CD4-positive, alpha-beta T cell treated with Interleukin-2 at 100 ng/mL for 4 hours (primary cell): Measurements from ENCODE around the gene MAL.
"Not testable (repeated sequence)": the region's sequence is repeated elsewhere in the genome, so short reads cannot be mapped to it uniquely, and the experiment has no call there.

Experiments
- DNase-seq: peaks from one replicate; pipeline ENCODE4 v3.0.0-alpha.2; 2020; ENCODE audit warnings: low spot score

Gene MAL

DNA sequence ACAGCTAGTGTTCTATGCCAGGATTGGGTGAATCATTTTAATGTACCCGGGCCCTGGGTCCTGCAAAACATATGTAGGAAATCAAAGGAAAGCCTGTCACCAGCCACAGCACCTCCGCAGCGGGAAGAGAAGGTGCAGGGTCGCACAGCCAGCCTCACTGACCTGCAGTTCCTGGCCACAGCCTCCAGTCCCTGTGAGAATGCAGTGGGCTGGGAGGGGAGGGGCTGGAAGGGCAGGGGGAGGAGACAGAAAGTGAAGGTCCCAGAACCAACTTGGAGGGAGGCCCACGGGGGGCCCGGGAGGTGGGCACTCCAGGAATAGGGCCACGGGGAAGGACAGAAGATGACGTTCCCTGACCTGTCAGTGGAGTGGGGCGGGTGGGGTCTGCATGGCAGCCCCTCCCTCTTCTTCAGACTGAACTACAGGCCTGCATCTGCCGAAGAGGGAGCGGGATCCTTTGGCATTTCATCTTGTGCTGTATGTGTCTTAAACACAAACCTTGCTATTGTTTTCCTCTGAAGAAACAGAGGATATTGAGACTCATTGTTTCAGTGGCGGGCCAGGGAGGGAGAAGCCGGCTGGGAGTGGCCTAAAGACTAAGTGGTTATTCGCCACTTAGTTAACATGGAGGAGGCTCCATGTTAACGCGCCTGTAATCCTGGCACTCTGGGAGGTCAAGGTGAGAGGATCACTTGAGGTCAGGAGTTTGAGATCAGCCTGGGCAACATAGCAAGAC lies 7.5 kb downstream of the MAL start:
- no peak for DNase-seq

DNA sequence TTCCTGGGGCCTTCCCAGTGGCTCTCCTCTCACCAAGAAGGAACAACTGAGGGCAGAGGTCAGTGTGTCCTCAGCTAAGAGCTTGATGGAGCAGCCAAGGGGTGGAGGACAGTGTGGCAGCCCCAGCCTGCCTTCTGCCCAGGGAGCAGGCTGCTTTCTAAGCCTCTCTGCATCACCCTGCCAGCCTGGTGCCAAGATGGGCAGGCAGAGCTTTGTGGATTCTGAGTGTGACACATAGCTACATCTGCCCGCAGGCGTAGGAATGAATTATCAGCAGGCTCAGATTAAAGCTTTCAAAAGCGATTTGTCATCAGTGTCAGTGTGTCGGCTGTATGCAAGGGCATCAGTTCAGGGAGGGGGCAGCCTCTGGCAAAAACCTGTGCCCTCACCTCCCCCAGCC lies 8.7 kb downstream of the MAL start:
- no peak for DNase-seq

DNA sequence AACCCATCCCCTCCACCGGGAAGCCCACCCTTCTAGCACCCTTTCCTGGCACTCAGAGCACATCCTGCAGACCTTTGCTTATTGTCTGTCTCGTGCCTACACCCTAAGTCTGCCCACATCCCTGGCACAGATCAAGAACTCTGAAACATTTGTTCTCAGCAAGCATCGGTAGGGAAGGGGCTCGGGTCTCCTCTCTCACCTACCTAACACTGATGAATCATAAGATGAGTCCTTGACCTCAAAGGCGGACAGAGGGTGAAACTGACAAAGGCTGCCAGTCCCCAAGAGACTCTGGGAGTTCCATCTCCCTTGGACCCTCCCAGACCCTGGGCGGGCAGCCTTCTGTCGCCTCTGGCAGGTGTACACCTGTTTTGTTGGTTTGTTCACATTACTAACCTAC lies 9.3 kb downstream of the MAL start:
- DNase-seq: no peak

DNA sequence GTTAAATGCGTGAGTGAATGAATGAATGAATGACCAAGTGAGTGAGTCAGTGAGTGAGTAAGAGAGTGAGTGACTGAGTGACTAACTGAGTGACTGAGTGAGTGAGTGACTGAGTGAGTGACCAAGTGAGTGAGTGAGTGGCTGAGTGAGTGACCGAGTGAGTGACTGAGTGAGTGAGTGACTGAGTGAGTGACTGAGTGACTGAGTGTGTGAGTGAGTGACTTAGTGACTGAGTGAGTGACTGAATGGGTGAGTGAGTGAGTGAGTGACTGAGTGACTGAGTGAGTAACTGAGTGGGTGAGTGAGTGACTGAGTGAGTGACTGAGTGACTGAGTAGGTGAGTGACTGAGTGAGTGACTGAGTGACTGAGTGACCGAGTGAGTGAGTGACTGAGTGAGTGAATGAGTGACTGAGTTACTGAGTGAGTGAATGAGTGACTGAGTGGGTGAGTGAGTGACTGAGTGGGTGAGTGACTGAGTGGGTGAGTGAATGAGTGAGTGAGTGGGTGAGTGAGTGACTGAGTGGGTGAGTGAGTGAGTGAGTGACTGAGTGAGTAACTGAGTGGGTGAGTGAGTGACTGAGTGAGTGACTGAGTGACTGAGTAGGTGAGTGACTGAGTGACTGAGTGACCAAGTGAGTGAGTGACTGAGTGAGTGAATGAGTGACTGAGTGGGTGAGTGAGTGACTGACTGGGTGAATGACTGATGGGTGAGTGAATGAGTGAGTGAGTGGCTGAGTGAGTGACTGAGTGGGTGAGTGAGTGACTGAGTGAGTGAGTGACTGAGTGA lies 11.3 kb downstream of the MAL start:
- no peak for DNase-seq

DNA sequence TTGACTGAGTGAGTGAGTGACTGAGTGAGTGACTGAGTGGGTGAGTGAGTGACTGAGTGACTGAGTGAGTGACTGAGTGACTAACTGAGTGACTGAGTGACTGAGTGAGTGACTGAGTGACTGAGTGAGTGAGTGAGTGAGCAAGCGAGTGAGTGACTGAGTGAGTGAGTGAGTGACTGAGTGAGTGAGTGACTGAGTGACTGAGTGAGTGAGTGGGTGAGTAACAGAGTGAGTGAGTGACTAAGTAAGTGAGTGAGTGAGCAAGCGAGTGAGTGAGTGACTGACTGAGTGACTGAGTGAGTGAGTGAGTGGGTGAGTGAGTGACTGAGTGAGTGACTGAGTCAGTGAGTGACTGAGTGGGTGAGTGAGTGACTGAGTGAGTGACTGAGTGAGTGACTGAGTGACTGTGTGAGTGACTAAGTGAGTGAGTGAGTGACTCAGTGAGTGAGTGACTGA lies 11.9 kb downstream of the MAL start:
- DNase-seq: no peak

DNA sequence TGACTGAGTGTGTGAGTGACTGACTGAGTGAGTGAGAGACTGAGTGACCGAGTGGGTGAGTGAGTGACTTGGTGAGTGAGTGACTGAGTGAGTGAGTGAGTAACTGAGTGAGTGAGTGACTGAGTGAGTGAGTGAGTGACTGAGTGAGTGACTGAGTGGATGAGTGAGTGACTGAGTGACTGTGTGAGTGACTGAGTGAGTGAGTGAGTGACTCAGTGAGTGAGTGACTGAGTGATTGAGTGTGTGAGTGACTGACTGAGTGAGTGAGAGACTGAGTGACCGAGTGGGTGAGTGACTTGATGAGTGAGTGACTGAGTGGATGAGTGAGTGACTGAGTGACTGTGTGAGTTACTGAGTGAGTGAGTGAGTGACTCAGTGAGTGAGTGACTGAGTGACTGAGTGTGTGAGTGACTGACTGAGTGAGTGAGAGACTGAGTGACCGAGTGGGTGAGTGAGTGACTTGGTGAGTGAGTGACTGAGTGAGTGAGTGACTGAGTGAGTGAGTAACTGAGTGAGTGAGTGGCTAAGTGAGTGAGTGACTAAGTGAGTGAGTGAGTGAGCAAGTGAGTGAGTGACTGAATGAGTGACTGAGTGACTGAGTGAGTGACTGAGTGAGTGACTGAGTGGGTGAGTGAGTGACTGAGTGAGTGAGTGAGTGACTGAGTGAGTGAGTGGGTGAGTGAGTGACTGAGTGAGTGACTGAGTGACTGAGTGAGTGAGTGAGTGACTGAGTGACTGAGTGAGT lies 12.5 kb downstream of the MAL start:
- not testable (repeated sequence) for DNase-seq

DNA sequence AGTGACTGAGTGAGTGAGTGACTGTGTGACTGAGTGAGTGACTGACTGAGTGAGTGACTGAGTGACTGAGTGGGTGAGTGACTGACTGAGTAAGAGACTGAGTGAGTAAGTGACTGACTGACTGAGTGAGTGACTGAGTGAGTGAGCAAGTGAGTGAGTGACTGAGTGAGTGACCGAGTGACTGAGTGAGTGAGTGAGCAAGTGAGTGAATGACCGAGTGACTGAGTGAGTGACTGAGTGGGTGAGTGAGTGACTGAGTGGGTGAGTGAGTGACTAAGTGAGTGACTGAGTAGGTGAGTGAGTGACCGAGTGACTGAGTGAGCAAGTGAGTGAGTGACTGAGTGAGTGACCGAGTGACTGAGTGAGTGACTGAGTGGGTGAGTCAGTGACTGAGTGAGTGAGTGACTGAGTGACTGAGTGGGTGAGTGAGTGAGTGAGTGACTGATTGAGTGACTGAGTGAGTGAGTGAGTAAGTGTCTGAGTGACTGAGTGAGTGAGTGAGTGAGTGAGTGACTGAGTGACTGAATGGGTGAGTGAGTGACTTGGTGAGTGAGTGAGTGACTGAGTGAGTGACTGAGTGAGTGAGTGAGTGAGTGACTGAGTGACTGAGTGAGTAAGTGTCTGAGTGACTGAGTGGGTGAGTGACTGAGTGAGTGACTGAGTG lies 13.3 kb downstream of the MAL start:
- no peak for DNase-seq

DNA sequence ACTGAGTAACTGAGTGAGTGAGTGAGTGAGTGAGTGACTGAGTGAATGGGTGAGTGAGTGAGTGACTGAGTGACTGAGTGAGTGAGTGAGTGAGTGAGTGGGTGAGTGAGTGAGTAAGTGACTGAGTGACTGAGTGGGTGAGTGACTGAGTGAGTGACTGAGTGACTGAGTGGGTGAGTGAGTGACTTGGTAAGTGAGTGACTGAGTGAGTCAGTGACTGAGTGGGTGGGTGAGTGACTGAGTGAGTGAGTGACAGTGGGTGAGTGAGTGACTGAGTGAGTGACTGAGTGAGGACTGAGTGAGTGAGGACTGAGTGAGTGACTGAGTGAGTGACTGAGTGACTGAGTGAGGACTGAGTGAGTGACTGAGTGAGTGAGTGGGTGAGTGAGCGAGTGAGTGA lies 13.9 kb downstream of the MAL start:
- no peak for DNase-seq

DNA sequence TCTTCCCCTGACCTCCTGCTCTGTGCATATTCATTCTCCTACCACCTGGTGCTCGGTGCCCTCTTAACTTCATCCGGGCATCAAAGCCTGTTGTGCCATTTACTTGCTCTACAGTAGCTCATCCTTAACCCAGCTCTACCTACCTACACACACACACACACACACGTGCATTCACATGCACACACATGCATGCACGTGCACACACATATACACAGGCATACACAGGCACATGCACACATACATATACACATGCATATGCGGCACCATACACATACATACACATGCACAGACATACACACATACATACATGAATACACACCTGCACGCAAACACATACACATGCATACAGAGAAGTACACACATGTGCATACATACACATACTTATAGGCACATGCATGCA lies 14.5 kb downstream of the MAL start:
- DNase-seq: no peak

DNA sequence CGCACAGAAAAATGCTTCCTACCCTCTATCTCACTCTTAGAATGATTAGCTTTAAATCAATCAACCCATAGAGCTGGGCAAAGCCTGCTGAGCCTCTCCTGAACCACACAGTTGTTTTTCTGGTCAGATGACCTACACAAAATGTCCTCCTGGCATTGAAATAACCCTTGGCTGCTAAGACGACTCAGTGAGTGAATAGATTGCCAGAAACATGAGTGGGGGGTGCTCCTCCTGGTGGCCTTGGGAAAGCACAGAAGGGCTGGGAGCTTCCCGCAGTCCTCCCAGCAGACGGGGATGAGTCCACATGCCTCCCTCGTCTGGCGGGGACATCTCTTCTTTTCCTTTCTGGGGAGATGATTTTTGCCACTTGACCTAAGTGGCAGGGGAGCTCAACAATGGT lies 14.9 kb downstream of the MAL start:
- no peak for DNase-seq

DNA sequence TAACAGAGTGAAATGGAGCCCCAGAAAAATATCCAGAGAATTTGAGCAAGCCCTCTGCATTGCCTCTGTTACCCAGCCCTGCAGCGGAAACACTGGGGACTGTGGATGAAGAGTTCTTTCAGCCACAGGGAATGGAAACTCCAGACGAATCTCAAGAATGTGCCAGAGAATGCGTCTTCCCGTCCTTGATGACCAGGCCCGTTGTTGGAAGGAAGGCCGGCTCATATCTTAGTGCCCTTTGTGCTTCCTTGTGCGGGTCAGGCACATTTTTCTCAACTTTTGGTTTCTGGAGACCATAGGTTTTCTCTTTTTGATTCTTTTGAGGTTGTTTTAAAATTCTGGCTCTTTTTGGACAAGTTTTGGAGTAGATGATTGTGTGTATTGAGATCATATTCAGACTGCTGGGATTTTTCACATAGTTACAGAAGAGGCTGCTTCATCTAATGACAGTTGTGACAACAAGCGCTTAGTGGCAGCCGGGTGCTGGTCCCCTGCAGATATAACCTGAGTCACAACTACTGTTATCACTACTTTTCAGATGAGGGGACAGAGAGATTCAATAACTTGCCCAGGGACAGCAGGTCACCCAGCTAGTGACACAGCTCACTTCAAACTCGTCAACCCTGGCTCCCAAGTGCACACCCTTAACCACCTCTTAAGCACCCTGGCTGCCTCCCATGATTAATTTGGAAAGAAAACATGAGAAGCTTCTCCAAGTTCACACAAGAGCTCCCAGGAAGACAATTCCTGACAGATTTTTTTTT lies 15.7 kb downstream of the MAL start:
- DNase-seq: no peak

DNA sequence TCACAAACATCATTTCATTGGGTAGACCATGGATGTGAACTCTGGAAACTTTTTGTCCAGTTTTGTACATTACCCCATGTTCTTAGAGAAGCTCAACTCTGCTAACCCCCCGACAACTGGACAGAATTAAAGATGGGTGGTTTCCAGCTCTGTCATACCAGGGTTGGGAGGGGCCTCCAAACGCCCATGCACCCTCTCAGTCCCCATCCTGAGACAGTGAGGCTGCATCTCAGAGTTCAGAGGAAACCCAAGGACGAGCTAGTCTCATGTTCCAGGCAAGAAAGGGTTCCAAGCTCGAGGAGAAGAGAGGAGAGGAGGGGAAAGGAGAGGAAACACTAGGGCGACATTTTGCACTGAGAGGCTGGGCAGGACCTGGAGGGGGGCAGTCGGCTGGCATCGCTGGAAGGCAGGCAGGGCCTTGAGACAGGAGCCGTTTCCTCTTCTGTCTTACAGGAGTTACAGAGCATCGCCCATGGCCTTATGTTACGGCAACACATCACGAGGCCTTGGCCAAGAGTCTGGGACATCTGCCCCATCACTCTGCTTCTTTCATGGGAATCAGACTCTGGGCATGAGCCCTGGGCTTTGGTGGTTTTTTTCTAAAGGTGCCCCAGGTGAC lies 16.4 kb downstream of the MAL start:
- DNase-seq: no peak

DNA sequence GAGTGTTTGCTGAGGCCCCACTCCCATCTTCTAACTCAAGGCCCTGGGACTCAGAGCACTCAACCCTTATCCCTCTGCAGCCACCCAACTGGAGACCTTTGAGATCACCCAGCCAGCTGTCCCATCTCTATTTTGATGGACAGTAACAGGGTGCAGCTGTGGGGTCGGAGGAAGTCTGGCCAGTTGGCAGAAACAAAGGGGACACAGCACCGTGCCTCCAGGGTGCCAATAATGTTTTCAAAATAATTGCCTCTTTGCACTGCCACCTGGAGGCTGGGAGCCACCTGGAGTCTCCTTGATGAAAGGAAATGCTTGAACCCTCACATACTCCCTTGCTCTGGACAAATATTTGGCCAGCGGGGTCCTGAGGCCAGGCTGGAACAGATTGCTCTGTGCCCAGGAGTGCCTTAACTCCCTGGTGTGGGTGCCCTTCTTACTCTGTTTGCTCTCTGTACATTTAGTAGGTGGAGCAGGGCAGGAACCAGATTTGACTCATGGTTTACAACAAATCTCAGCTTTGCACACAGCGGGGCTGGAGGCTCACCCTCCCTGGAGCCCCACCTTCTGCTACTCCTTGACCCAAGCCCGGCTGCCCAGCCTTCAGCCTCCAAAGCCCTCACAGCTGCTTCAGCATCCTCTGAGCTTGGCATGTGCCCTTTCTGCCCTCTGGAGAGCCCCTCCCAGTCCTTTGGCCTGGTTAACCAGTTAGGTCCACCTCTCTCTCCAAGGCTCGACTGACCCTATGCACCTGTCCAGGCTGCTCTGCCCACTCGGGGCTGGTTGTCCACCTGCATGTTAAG lies 17.2 kb downstream of the MAL start:
- no peak for DNase-seq

DNA sequence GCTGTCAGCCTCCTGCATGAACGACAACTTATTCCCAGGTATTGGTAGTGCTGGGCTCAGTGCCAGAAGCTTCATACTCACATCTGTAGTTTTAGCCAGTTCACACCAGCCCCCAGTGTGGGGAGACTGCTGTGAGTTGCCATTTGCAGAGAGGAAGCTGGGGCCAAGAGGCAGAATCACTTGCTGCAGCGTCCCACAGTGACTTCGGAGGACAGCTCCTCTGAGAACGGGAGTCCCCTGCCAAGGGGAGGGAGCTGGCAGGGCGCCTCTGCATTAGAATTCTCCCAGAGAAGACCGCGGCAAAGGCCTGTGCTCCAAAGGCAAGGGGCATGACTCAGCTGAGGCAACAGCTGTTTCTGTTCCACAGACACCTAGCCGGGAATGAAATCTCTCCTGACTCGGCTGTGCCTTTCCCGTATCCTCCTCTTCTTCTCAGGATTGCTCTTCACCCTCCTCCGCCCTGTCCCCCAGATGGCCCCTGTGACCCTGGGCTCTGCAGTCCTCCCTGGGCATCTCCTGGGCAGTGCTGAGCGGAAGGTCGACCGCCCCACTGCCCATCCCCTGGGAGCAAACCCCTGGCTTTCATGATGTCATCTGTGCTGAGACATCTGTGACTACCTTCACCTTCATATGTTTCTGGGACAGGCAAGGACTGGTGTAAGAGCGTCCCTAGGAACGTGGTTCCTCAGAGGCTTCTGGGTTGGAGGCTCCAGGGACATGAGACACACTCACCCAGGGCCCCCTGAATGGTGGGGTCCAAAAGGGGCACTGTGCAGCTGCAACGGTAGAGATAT lies 18.0 kb downstream of the MAL start:
- DNase-seq: no peak

DNA sequence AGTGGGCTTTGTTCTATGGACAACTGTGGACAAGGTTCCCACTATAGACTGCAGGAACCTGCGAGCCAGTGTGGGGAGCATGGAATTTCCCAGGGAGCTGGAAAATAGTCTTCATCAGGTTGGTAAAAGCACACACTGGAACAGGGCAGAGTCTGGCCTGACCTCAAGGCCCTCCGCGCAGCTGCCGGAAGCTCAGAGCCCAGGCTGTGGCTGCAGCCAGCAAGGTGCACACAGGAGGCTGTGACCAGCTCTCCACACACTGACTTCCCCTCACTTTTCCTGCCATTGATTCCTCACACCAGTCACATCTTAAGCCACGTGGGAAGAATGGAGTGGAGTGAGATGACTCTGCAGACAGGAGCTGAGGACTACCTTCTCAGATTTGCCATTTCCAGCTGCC lies 19.1 kb downstream of the MAL start:
- DNase-seq: no peak

DNA sequence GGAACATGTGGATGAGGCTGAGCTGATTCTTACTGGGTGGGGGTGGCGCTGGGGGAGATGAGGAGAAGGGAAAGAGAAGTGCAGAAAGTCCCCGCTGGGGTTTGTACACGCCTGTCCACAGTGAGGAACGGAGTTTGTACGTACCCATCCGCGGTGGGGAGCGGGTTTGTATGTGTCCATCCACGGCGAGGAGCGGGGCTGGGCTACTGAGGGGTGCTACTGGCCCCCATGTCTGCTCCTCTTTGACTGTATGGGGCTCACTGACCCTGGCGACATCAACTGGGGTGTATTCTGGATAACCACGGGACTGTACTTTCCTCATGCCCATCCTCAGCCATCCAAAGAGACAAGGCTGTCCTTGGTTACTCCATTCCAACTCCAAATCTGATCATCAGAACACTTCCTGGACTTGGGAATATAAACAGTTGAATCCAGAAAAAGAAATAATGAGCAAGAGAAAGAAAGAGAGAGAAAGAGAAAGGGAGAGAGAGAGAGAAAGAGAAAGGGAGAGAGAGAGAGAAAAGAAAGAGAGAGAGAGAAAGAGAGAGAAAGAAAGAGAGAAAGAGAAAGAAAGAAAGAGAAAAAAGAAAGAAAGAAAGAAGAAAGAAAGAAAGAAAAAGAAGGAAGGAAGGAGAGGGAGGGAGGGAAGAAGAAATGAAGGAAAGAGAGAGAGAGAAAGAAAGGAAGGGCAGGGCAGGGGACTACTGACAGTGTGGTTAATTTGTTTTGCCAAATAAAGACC lies 21.0 kb downstream of the MAL start:
- no peak for DNase-seq

DNA sequence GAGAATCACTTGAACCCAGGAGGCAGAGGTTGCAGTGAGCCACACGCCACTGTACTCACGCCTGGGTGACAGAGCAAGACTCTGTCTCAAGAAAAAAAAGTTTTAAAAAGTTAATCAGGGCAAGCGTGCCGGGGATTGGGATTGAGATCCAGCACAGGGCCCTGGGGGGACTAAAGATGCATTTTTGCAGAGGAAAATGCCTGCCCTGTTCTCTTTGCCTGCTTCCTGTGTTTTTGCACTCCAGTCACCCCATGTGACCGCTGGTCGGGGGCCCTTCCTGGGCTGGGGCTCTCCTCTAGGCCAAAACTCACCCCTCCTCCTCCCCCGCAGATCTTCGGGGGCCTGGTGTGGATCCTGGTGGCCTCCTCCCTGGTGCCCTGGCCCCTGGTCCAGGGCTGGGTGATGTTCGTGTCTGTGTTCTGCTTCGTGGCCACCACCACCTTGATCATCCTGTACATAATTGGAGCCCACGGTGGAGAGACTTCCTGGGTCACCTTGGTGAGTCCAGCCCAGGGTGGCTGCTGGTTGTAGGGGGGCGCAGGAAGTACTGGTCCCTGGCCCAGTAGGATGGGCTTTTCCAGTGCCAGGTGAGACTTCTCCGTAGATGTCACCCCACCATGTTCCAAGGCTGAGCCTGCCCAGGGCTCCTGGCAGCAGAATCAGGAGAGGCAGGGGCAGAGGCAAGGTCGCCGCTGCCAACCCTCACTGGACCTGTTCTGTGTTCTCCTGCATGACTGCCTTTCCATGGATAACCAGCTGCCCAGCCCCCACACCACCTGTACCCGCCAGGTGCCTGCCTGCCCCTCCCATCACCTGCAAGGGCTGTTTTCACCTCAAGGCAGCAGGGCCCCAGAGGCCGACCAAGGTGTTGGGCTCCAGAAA lies 22.4 kb downstream of the MAL start:
- no peak for DNase-seq
